ENCODE data around the gene CEP170. TPM values are rescaled to one million over a fixed set of nuclear protein-coding genes. Genes with fewer than 3 reads are reported as not detected.

Gene CEP170
- total and polyA plus RNA-seq, 2 experiments from 2014 or later, result 93.1 to 104 TPM

GRCh38 chr1:243281672-243282071, 26.6 kb upstream of the CEP170 start:
- no peaks in the 10 kb centered on the region for H3K27me3 Mint-ChIP-seq (ENCODE audit: insufficient read depth, low read depth, poor library complexity)
- Histone ChIP-seq H3K27me3 (ENCODE audit: insufficient read depth) (no peaks in the 10 kb centered on the region), H3K4me1 (ENCODE audit: insufficient read depth) (no peaks in the 10 kb centered on the region), H3F3A (replicated peaks; ENCODE audit: low read depth) (no peaks in the 10 kb centered on the region), H3K4me3 (no peak overlapping the region), H3K9me2 (ENCODE audit: insufficient read depth) (no peaks in the 10 kb centered on the region), H3K4me2 (no peak overlapping the region), H2AFZ (no peak overlapping the region), H3K36me3 (ENCODE audit: insufficient read depth) (no peaks in the 10 kb centered on the region), H4K20me1 (replicated peaks; ENCODE audit: insufficient read depth) (no peaks in the 10 kb centered on the region), H3K79me2 (replicated peaks; ENCODE audit: insufficient read depth) (no peaks in the 10 kb centered on the region), H3K27ac (ENCODE audit: low read depth) (no peak overlapping the region)
- H3K4me1 Mint-ChIP-seq, result peaks cover 11% of the 10 kb centered on the region
- H3K27ac Mint-ChIP-seq, result no peak overlapping the region
- DNase-seq (ENCODE audit: low spot score) (no peak), ATAC-seq (no peak)
- H3K9me3 Mint-ChIP-seq, result no peaks in the 10 kb centered on the region; the same call in 2 of the 3 replicates
- 0 out of 3 replicates have a peak, but pooled peaks cover 8% of the 10 kb centered on the region for H3K36me3 Mint-ChIP-seq (ENCODE audit: low read depth)
- H3K4me3 Mint-ChIP-seq, result no peak overlapping the region
- TF ChIP-seq CREB1 (CRISPR knock-in tag; IDR thresholded peaks at IDR 0.05; ENCODE audit: low read depth), result no peak

DNA sequence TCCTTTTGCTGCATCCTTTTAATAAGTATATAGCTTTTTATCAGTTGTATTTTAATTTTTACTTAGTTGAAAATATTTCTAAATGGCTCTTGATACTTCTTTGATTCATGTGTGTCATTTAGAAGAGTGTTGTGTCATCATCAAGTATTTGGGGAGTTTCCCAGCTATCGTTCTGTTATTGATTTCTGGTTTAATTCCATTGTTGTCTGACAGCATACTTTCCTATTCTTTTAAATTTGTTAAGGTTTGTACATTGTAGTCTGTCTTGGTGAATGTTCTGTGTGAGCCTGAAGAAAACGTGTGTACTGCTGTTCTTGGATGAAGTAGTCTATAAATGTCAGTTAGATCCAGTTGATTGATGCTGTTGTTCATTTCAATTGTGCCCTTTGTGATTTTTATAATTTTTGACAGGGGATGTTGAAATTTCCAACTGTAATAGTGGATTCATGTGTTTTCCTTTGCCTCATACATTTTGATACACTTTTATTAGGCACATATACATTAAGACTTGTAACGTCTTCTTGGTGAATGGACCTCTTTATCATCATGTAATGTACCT, 25.6 kb upstream of the CEP170 start:
- Histone ChIP-seq H3K4me3 (no peak overlapping the region), H3K27me3 (ENCODE audit: insufficient read depth) (no peaks in the 10 kb centered on the region), H3K4me1 (ENCODE audit: insufficient read depth) (no peaks in the 10 kb centered on the region), H2AFZ (no peak overlapping the region), H3K36me3 (ENCODE audit: insufficient read depth) (no peaks in the 10 kb centered on the region), H3K79me2 (replicated peaks; ENCODE audit: insufficient read depth) (no peaks in the 10 kb centered on the region), H3K9me2 (ENCODE audit: insufficient read depth) (no peaks in the 10 kb centered on the region), H4K20me1 (replicated peaks; ENCODE audit: insufficient read depth) (no peaks in the 10 kb centered on the region), H3F3A (replicated peaks; ENCODE audit: low read depth) (no peaks in the 10 kb centered on the region), H3K4me2 (no peak overlapping the region), H3K27ac (ENCODE audit: low read depth) (no peak overlapping the region)
- ATAC-seq, result no peak
- Mint-ChIP-seq H3K9me3 (no peaks in the 10 kb centered on the region; the same call in 2 of the 3 replicates), H3K36me3 (ENCODE audit: low read depth) (peaks cover 8% of the 10 kb centered on the region; the same call in 1 of the 3 replicates), H3K4me1 (peaks cover 11% of the 10 kb centered on the region), H3K27ac (no peak overlapping the region), H3K27me3 (ENCODE audit: insufficient read depth, low read depth, poor library complexity) (no peaks in the 10 kb centered on the region), H3K4me3 (no peak overlapping the region)
- DNase-seq (ENCODE audit: low spot score), result no peak
- TF ChIP-seq, protein P1, sequence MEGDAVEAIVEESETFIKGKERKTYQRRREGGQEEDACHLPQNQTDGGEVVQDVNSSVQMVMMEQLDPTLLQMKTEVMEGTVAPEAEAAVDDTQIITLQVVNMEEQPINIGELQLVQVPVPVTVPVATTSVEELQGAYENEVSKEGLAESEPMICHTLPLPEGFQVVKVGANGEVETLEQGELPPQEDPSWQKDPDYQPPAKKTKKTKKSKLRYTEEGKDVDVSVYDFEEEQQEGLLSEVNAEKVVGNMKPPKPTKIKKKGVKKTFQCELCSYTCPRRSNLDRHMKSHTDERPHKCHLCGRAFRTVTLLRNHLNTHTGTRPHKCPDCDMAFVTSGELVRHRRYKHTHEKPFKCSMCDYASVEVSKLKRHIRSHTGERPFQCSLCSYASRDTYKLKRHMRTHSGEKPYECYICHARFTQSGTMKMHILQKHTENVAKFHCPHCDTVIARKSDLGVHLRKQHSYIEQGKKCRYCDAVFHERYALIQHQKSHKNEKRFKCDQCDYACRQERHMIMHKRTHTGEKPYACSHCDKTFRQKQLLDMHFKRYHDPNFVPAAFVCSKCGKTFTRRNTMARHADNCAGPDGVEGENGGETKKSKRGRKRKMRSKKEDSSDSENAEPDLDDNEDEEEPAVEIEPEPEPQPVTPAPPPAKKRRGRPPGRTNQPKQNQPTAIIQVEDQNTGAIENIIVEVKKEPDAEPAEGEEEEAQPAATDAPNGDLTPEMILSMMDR (conservative IDR thresholded peaks at IDR 0.05; ENCODE audit: low read depth in 2 of 2), result no peak
- TF ChIP-seq ETS1 (IDR thresholded peaks at IDR 0.05), result no peak
- TF ChIP-seq JUNB (IDR thresholded peaks at IDR 0.05; ENCODE audit: unreplicated experiment), result no peak
- TF ChIP-seq NANOG (IDR thresholded peaks at IDR 0.05; ENCODE audit: borderline replicate concordance), result no peak
- TF ChIP-seq EZH2 (IDR thresholded peaks at IDR 0.05; ENCODE audit: low read depth, unreplicated experiment), result no peak
- TF ChIP-seq EZH2phosphoT487 (IDR thresholded peaks at IDR 0.05; ENCODE audit: unreplicated experiment), result no peak
- TF ChIP-seq ZNF114 (CRISPR knock-in tag; IDR thresholded peaks at IDR 0.05), result no peak
- TF ChIP-seq CREB1 (CRISPR knock-in tag; IDR thresholded peaks at IDR 0.05; ENCODE audit: low read depth), result no peak
- TF ChIP-seq REST (IDR thresholded peaks at IDR 0.05; ENCODE audit: unreplicated experiment), result no peak
- TF ChIP-seq ZNF331 (CRISPR knock-in tag; IDR thresholded peaks at IDR 0.05; ENCODE audit: low read depth), result no peak
- TF ChIP-seq STAT1 (IDR thresholded peaks at IDR 0.05; ENCODE audit: unreplicated experiment), result no peak

Data from GM23338 (cell line).